SK-N-SH treated with all-trans-retinoic acid at 6 μM for 48 hours (cell line): ENCODE results near the gene RAD51B.

Experiments used
- ATAC-seq: fragments of 200-7000 bp; cut with Tn5 transposase; 3 replicates; pipeline ENCODE4 v1.9.1; 2020; ENCODE audit warnings: mild to moderate bottlenecking, moderate library complexity
- ARNTL ChIP-seq: fragments of 450-650 bp; formaldehyde crosslinking; IDR thresholded peaks from 2 replicates; pipeline ENCODE4 v1.5.0; 2020; ENCODE audit warnings: low read depth, mild to moderate bottlenecking, moderate library complexity, borderline replicate concordance
- CREB5 ChIP-seq: fragments of 250-450 bp; sonication (Bioruptor Pico); IDR thresholded peaks from 2 replicates; pipeline ENCODE4 v1.5.1; 2020; ENCODE audit warnings: low read depth, mild to moderate bottlenecking, moderate library complexity
- CSDC2 ChIP-seq: fragments of 250-450 bp; sonication (Bioruptor Pico); IDR thresholded peaks from 2 replicates; pipeline ENCODE4 v1.5.0; 2020; ENCODE audit warnings: mild to moderate bottlenecking, moderate library complexity
- CSRNP3 ChIP-seq: fragments of 250-450 bp; sonication (Bioruptor Pico); IDR thresholded peaks from 2 replicates; pipeline ENCODE4 v1.5.1; 2021; ENCODE audit warnings: mild to moderate bottlenecking, moderate library complexity
- ESRRG ChIP-seq: fragments of 250-450 bp; sonication (Bioruptor Pico); IDR thresholded peaks from 2 replicates; pipeline ENCODE4 v1.6.1; 2021; ENCODE audit warnings: mild to moderate bottlenecking
- GLIS3 ChIP-seq: fragments of 250-450 bp; sonication (Bioruptor Pico); IDR thresholded peaks from 2 replicates; pipeline ENCODE4 v1.5.0; 2020; ENCODE audit warnings: mild to moderate bottlenecking, moderate library complexity
- ISL1 ChIP-seq: fragments of 250-450 bp; sonication (Bioruptor Pico); IDR thresholded peaks from 2 replicates; pipeline ENCODE4 v2.1.2; 2022; ENCODE audit warnings: mild to moderate bottlenecking, moderate library complexity
- PATZ1 ChIP-seq: fragments of 250-450 bp; sonication (Bioruptor Pico); IDR thresholded peaks from 2 replicates; pipeline ENCODE4 v1.8.0; 2020; ENCODE audit warnings: mild to moderate bottlenecking, moderate library complexity, borderline replicate concordance
- POU6F1 ChIP-seq: fragments of 250-450 bp; sonication (Bioruptor Pico); IDR thresholded peaks from 2 replicates; pipeline ENCODE4 v1.8.0; 2021; ENCODE audit warnings: low read depth, mild to moderate bottlenecking, moderate library complexity, borderline replicate concordance
- PPARA ChIP-seq: fragments of 250-450 bp; sonication (Bioruptor Pico); IDR thresholded peaks from 2 replicates; pipeline ENCODE4 v1.5.0; 2020; ENCODE audit warnings: mild to moderate bottlenecking, borderline replicate concordance
- RARB ChIP-seq: fragments of 250-450 bp; sonication (Bioruptor Pico); IDR thresholded peaks from 2 replicates; pipeline ENCODE4 v1.8.0; 2021; ENCODE audit warnings: mild to moderate bottlenecking, moderate library complexity
- SNAI2 ChIP-seq: fragments of 250-450 bp; sonication (Bioruptor Pico); IDR thresholded peaks from 2 replicates; pipeline ENCODE4 v1.5.0; 2020; ENCODE audit warnings: mild to moderate bottlenecking, moderate library complexity
- TCF4 ChIP-seq: fragments of 250-450 bp; sonication (Bioruptor Pico); IDR thresholded peaks from 2 replicates; pipeline ENCODE4 v1.8.0; 2021; ENCODE audit warnings: mild to moderate bottlenecking, moderate library complexity, borderline replicate concordance
- TOX ChIP-seq: fragments of 250-450 bp; sonication (Bioruptor Pico); IDR thresholded peaks from 2 replicates; pipeline ENCODE4 v1.8.0; 2021; ENCODE audit warnings: mild to moderate bottlenecking, moderate library complexity, borderline replicate concordance
- TSHZ2 ChIP-seq: fragments of 250-450 bp; sonication (Bioruptor Pico); IDR thresholded peaks from 2 replicates; pipeline ENCODE4 v1.5.0; 2020; ENCODE audit warnings: mild to moderate bottlenecking, moderate library complexity
- ZC3H10 ChIP-seq: fragments of 250-450 bp; sonication (Bioruptor Pico); IDR thresholded peaks from 2 replicates; pipeline ENCODE4 v1.5.1; 2021; ENCODE audit warnings: mild to moderate bottlenecking, moderate library complexity
- ZFP30 ChIP-seq: fragments of 450-650 bp; formaldehyde crosslinking; IDR thresholded peaks from 2 replicates; pipeline ENCODE4 v1.5.0; 2022; ENCODE audit warnings: mild to moderate bottlenecking, moderate library complexity
- ZNF565 ChIP-seq: fragments of 450-650 bp; formaldehyde crosslinking; conservative IDR thresholded peaks from 2 replicates; pipeline ENCODE4 v1.5.0; 2020; ENCODE audit warnings: low read depth, mild to moderate bottlenecking, moderate library complexity
- ZNF8 ChIP-seq: fragments of 450-650 bp; formaldehyde crosslinking; IDR thresholded peaks from 2 replicates; pipeline ENCODE4 v1.5.0; 2020; ENCODE audit warnings: mild to moderate bottlenecking, moderate library complexity

RAD51B gene

GRCh38 chr14:68631394-68632053, 811.9 kb downstream of the RAD51B start:
- no peak for ATAC-seq
- TF ChIP-seq ZFP30, result no peak
- TF ChIP-seq GLIS3, result no peak
- TF ChIP-seq PATZ1, result no peak
- no peak for TF ChIP-seq CSRNP3
- no peak for TF ChIP-seq SNAI2 (CRISPR knock-in tag)
- no peak for TF ChIP-seq POU6F1
- TF ChIP-seq ZNF8, result no peak
- no peak for TF ChIP-seq CREB5
- no peak for TF ChIP-seq ARNTL (CRISPR knock-in tag)
- TF ChIP-seq ZNF565, result no peak
- TF ChIP-seq ZC3H10 (CRISPR knock-in tag), result no peak
- TF ChIP-seq ESRRG (CRISPR knock-in tag), result no peak
- TF ChIP-seq TOX (CRISPR knock-in tag), result no peak
- TF ChIP-seq, all 23 proteins: peak for 0

- TF ChIP-seq ZFP30, result no peak
- no peak for TF ChIP-seq ISL1 (CRISPR knock-in tag)
- no peak for TF ChIP-seq CSRNP3
- no peak for ATAC-seq
Measured at GRCh38 chr14:68632054-68632895, 812.7 kb downstream of the RAD51B start.

- no peak for ATAC-seq
- TF ChIP-seq ZC3H10 (CRISPR knock-in tag) (no peak), TCF4 (no peak), TSHZ2 (CRISPR knock-in tag) (no peak), PPARA (no peak), CSDC2 (no peak), ZFP30 (no peak), ZNF8 (no peak), ARNTL (CRISPR knock-in tag) (no peak), PATZ1 (no peak), RARB (CRISPR knock-in tag) (no peak)
Measured at GRCh38 chr14:68633131-68633991, 813.8 kb downstream of the RAD51B start.
